H1 (cell line): ENCODE results near the gene CPED1. TPM values are rescaled to one million over a fixed set of nuclear protein-coding genes. Genes with fewer than 3 reads are reported as not detected.

ENCODE experiments used
- ATF3 ChIP-seq: IDR thresholded peaks from 2 replicates; pipeline ENCODE4 v1.6.1; 2011; ENCODE audit warnings: low read depth, mild to moderate bottlenecking, low read length; ENCODE audit not compliant: insufficient read depth
- HDAC2 ChIP-seq, 2 experiments: fragments of 300-600 bp in 1 of 2; sonication (generic) in 1 of 2; IDR thresholded peaks; 2 replicates each; pipeline ENCODE4 v1.6.1; 2011 to 2012; ENCODE audit warnings: low read depth in 2 of 2, low read length in 2 of 2, mild to moderate bottlenecking in 2 of 2, moderate library complexity in 2 of 2, borderline replicate concordance in 1 of 2, inconsistent platforms in 1 of 2
- POU5F1 ChIP-seq: IDR thresholded peaks from 2 replicates; pipeline ENCODE4 v1.6.1; 2011; ENCODE audit warnings: low read depth, mild to moderate bottlenecking, low read length, moderate library complexity
- SIN3A ChIP-seq, 2 experiments: IDR thresholded peaks in 1 of 2; conservative IDR thresholded peaks in 1 of 2; 2 replicates each; pipeline ENCODE4 v1.6.1; 2011 to 2012; ENCODE audit warnings: low read length in 2 of 2, improper control_type of control experiment in 1 of 2, low read depth in 1 of 2, mild to moderate bottlenecking in 1 of 2
- SIRT6 ChIP-seq: IDR thresholded peaks from one replicate; pipeline ENCODE4 v1.7.1; 2012; ENCODE audit warnings: low read length, inconsistent platforms
- SRF ChIP-seq: IDR thresholded peaks from 2 replicates; pipeline ENCODE4 v1.6.1; 2011; ENCODE audit warnings: mild to moderate bottlenecking, low read depth, low read length, moderate library complexity
- polyA plus RNA-seq, 7 experiments: library from polyadenylated mRNA; depleted of rRNA in 3 of 7; stranded (reverse) in 5 of 7; unstranded in 2 of 7; fragments of >200 nt in 5 of 7; fragments of 200-250 nt in 2 of 7; gene quantifications; 1 replicate in 5 of 7; 2 replicates in 1 of 7; 4 replicates in 1 of 7; pipeline versions ENCODE4 v1.2.1 to v1.2.3, GENCODE V29; 2011 to 2013; ENCODE audit warnings: missing spikeins in 2 of 7, mixed read lengths in 2 of 7
- total RNA-seq: library from RNA; stranded (reverse); fragmentation: NEBNext Ultra II Directional; extraction: Animal tissue kit (Norgen Biotek cat#: 25700); gene quantifications from 2 replicates; pipeline ENCODE4 v1.2.1, GENCODE V29; 2021

The CPED1 gene
- total and polyA plus RNA-seq, 2 of the 8 experiments (the other 6 are each of a cell fraction or from before 2014, with no cell fraction given): 0.08 to 0.39 TPM

- TF ChIP-seq HDAC2 (IDR thresholded peaks at IDR 0.05; ENCODE audit: borderline replicate concordance in 1 of 2, low read depth in 2 of 2, low read length in 2 of 2): no peak
- TF ChIP-seq SIRT6: no peak
- no peak for TF ChIP-seq SIN3A (conservative IDR thresholded peaks at IDR 0.05 in 1 of 2, IDR thresholded peaks at IDR 0.05 in 1 of 2; ENCODE audit: low read depth in 1 of 2, low read length in 2 of 2)
- no peak for TF ChIP-seq ATF3
- TF ChIP-seq SRF: no peak
- no peak for TF ChIP-seq POU5F1
These were observed 57.5 kb downstream of the CPED1 start (continued) for GRCh38 chr7:121046009-121046408.
